OCI-LY3 (cell line): Measurements from ENCODE around the gene GALNT16.

Source experiments
- CTCF ChIP-seq: fragments of 200-600, 300-600 bp; sonication (generic); IDR thresholded peaks from 2 replicates; pipeline ENCODE4 v1.5.1; 2014; ENCODE audit warnings: antibody characterized with exemption, low read length, low read depth
- EZH2phosphoT487 ChIP-seq: fragments of 200-600 bp; shearing (Covaris generic); IDR thresholded peaks from 2 replicates; pipeline ENCODE4 v1.6.1; 2018; ENCODE audit warnings: antibody characterized with exemption, mixed run types, low read depth

GRCh38 chr14:69281450-69282169 lies 21.7 kb downstream of the GALNT16 start:
- TF ChIP-seq CTCF = no peak
- no peak for TF ChIP-seq EZH2phosphoT487
